ENCODE results near the gene C11orf97. TPM values are rescaled to one million over a fixed set of nuclear protein-coding genes. Genes with fewer than 3 reads are reported as not detected.
A peak's percentile ranks its signal among the peaks of the same experiment; 100 is the strongest.
"Not testable (repeated sequence)": the region's sequence is repeated elsewhere in the genome, so short reads cannot be mapped to it uniquely, and the experiment has no call there.

The C11orf97 gene
- total RNA-seq, 1 donor from 2014 or later: not detected

DNA sequence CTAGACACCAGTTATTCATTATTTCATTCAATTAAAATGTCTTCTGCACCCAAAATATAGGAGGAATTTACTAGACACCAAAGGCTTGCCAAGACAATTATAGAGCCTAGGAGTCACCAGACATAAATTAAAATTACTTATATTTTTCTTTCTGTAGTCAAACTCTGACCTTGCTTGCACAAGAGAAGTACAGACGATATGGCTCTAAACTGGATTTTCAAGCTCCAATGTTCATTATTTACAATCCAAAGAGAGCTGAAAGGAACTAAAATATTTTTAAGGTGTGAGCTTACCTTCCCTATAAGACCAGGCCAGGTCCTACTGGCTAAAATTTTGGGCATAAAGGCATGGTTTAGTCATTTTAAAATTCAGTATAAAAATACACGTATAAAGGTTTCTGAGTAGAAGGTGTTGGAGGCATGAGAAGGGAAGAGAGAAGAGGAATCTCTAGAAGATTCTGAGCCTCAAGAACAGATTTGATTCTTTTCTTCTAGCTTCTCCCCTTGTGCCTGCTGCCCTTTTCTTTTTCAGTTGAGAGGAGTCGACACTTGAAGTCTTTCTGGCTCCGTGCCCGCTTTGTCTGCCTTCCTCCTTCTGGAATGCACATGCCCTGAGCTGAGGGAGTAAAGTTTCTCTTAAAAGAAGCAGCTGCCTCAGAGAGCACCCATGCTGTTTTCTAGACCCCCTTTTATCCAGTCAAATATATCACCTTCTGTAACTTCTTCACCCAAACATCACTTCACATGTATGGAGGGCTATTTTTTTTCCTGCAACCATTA is 13.5 kb downstream of the C11orf97 start:
- DNase-seq: peak; percentile 17

GRCh38 chr11:94526645-94527438 is 14.6 kb downstream of the C11orf97 start:
- DNase-seq: no peak

- no peak for DNase-seq
Measured at GRCh38 chr11:94528551-94528950, 16.3 kb downstream of the C11orf97 start.

DNA sequence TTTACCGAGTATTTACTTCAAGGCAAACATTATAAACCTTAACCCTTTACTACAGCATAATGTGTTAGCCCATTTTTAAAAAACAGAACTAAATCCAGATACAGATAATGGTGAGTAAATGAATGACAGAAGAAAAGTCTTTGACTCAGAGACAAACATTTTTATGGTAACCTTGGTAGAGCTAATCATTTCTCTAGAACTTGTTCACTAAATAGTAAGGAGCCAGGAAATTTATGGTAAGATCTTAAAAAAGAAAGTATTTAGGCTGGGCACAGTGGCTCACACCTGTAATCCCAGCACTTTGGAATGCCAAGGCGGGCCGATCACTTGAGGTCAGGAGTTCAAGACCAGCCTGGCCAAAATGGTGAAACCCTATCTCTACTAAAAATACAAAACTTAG is 19.9 kb downstream of the C11orf97 start:
- DNase-seq: no peak

DNA sequence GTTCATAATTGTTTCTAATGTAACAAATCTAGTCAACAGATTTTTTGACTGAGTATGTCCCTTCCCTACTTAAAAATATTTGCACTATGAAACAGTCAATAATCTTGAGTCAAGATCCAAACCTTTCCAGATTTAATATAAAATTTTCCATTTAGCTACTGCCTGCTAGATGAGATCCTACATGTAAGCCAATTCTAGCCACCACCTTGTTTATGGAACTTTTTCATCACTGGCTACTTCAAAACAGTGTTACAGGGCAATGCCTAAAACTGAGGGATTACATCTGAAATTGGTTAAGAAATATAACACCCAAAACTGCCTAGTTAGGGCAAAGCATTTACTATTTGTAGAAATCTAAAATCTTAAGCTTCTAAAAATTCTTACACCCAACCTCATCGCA is 20.9 kb downstream of the C11orf97 start:
- peak; percentile 7 for DNase-seq

DNA sequence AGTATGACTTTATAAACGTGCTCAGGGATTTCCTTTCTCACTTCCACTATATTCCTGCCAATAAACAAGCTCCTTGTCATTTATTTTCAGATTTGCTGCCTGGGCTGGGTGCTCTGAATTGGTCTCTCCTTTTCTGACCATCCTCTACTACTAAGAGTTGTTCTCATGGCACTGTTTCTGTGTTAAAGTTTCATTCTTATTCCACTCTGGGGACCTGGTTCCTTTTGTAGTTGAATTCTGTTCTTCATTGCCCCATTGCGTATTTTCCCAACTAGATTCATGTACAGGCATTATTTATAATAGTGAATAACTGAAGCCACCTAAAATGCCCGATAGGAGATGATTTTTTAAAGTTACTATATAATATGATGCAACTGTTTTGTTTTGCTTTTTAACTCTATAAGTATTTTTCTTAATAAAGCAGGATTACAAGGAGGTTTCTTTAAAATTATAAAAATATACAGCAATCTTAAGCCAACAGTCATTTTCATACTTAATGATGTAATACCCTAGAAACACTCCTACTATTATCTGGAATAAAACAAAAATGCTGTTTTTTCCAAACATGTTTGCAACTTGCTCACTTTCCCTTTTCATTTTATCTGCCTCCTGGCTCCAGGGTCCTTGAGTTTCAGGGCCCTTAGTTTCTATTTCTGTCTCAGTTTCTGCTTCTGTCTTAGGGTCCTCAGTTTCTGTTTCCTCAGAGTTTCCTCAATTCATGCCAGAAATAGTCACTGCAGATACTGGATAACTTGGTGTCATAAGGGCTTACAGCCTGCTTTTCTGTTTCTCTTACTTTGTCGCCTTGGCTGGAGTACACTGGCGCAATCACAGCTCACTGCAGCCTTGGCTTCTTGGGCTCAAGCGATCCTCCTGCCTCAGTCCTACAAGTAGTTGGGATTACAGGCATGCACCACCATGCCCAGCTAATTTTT is 21.7 kb downstream of the C11orf97 start:
- DNase-seq: peak; percentile 22

GRCh38 chr11:94536386-94536785 is 24.1 kb downstream of the C11orf97 start:
- DNase-seq: no peak

- peak; percentile 88 for DNase-seq
Measured at GRCh38 chr11:94537031-94537600, 24.9 kb downstream of the C11orf97 start.

- no peak for DNase-seq
Measured at GRCh38 chr11:94539420-94539819, 27.2 kb downstream of the C11orf97 start.

- DNase-seq: peak; percentile 68
Measured at GRCh38 chr11:94543695-94544645, 31.7 kb downstream of the C11orf97 start, which contains the start of gene FUT4. Gene FUT4, plus strand, starts transcription at chr11:94543921. Its CDS starts 213 bp downstream, at chr11:94544134.

GRCh38 chr11:94544646-94545263 is 32.5 kb downstream of the C11orf97 start:
- no peak for DNase-seq

DNA sequence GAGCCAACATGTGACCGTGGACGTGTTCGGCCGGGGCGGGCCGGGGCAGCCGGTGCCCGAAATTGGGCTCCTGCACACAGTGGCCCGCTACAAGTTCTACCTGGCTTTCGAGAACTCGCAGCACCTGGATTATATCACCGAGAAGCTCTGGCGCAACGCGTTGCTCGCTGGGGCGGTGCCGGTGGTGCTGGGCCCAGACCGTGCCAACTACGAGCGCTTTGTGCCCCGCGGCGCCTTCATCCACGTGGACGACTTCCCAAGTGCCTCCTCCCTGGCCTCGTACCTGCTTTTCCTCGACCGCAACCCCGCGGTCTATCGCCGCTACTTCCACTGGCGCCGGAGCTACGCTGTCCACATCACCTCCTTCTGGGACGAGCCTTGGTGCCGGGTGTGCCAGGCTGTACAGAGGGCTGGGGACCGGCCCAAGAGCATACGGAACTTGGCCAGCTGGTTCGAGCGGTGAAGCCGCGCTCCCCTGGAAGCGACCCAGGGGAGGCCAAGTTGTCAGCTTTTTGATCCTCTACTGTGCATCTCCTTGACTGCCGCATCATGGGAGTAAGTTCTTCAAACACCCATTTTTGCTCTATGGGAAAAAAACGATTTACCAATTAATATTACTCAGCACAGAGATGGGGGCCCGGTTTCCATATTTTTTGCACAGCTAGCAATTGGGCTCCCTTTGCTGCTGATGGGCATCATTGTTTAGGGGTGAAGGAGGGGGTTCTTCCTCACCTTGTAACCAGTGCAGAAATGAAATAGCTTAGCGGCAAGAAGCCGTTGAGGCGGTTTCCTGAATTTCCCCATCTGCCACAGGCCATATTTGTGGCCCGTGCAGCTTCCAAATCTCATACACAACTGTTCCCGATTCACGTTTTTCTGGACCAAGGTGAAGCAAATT is 33.3 kb downstream of the C11orf97 start:
- DNase-seq: no peak

DNA sequence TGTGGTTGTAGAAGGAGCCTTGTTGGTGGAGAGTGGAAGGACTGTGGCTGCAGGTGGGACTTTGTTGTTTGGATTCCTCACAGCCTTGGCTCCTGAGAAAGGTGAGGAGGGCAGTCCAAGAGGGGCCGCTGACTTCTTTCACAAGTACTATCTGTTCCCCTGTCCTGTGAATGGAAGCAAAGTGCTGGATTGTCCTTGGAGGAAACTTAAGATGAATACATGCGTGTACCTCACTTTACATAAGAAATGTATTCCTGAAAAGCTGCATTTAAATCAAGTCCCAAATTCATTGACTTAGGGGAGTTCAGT is 33.9 kb downstream of the C11orf97 start:
- no peak for DNase-seq

DNA sequence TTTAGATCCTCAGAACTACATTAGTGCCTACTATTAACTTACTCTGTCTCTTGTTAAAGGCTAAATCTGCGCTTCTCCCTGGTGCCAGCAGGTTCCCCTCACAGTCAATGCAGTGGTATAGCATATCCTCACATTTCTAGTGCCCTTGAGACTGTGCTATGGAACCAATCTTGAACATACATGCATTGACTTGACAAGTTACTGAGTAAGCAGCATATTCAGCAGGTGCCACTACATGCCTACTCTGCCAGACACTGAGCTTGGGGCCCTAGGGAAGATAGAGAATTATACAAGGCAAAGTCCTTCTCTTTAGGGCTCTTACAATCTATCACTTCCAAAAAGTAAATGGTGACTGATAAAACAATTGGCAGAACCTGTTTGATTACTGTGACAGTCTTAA is 34.6 kb downstream of the C11orf97 start:
- DNase-seq: no peak

DNA sequence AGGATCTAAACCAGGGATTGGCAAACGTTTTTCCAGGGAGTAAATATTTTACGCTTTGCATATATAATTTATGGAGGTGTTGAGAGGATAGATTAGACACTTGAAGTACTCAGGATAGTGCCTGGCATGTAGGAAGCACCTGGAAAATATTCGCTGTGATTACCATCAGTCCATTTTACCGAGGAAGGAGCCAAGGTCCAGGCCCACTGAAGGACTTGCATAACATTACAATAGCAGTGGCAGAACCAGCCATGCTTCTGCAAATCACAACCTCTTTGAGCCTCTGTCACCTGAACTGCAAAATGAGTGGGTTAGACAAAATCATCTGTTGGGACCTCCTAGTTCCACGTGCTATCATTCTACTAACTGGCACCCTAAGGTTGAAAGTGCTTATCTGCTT is 36.9 kb downstream of the C11orf97 start:
- no peak for DNase-seq

DNA sequence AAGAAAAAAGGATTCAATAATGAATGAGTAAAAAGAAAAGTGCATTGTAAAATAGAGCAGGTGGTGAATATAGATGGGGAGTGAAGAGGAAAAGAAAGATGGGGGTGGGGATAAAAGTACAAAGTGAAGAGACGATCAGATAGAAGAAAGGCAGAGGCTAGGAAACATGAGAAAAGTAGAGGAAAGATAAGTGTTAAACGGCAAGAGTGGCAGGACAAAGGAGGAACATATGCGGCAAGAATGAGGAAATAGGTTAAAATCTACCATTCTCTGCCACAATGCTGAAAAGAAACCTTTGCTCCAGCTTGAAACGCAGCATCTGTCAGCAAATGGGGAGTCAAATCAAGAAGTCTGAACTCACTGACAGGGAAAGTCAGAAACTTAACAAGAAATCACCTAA is 38.3 kb downstream of the C11orf97 start:
- no peak for DNase-seq

GRCh38 chr11:94553938-94554337 is 41.7 kb downstream of the C11orf97 start:
- DNase-seq: no peak

GRCh38 chr11:94555752-94556329 is 43.6 kb downstream of the C11orf97 start:
- DNase-seq: not testable (repeated sequence)

- no peak for DNase-seq
Measured at GRCh38 chr11:94557421-94557820, 45.2 kb downstream of the C11orf97 start.
